ENCODE results near the gene SLC5A12.

SLC5A12 gene

GRCh38 chr11:26757995-26758394 is 36.1 kb upstream of the SLC5A12 start:
- Histone ChIP-seq H2AFZ (ENCODE audit: low read length) (no peak overlapping the region), H3K9me3 (replicated peaks in 1 of 2; ENCODE audit: control insufficient read depth in 2 of 2, insufficient read depth in 1 of 2, low read depth in 1 of 2, low read length in 2 of 2) (no peaks in the 10 kb centered on the region), H2BK120ac (ENCODE audit: low read depth, low read length) (no peak overlapping the region), H3K4me3 (ENCODE audit: low read length in 2 of 2) (no peak overlapping the region), H2BK5ac (ENCODE audit: low read length) (no peak overlapping the region), H3K27me3 (ENCODE audit: control insufficient read depth in 3 of 3, insufficient read depth in 3 of 3, low read depth in 1 of 3, low read length in 3 of 3) (no peaks in the 10 kb centered on the region), H3K27ac (replicated peaks; ENCODE audit: low read length) (no peak overlapping the region), H4K91ac (ENCODE audit: low read depth, low read length, poor library complexity) (no peak overlapping the region), H3K23ac (ENCODE audit: low read depth, low read length, poor library complexity) (no peak overlapping the region), H4K8ac (ENCODE audit: low read depth, low read length) (no peak overlapping the region), H3K9ac (ENCODE audit: low read depth, low read length, poor library complexity) (no peak overlapping the region), H3K14ac (ENCODE audit: low read length) (no peak overlapping the region), H2BK12ac (ENCODE audit: low read length) (no peak overlapping the region), H2AK5ac (ENCODE audit: low read depth, low read length) (no peak overlapping the region), H2BK15ac (ENCODE audit: low read length) (no peak overlapping the region), H3K18ac (ENCODE audit: low read length) (no peak overlapping the region), H3K4me1 (ENCODE audit: control insufficient read depth in 2 of 2, insufficient read depth in 1 of 2, low read depth in 1 of 2, low read length in 2 of 2) (peaks cover 0 to 3% of the 10 kb centered on the region in 2 donors), H3K36me3 (replicated peaks in 1 of 2; ENCODE audit: control insufficient read depth in 2 of 2, insufficient read depth in 2 of 2, low read length in 2 of 2) (no peaks in the 10 kb centered on the region), H3K79me1 (ENCODE audit: low read depth, low read length) (no peaks in the 10 kb centered on the region), H3K4me2 (ENCODE audit: insufficient read depth, low read length, poor library complexity, severe bottlenecking) (no peak overlapping the region), H3K4ac (ENCODE audit: low read length) (no peak overlapping the region)
- DNase-seq (ENCODE audit: low spot score), result no peak
- no CpG with 5 or more reads among the region's 1 CpG for WGBS, 2 donors (ENCODE audit: extremely low coverage in 2 of 2, insufficient read length in 2 of 2, insufficient replicate concordance in 1 of 2)

- H2AFZ ChIP-seq (ENCODE audit: low read length), result peak overlapping the region; percentile 82
- no peaks in the 10 kb centered on the region for H3K36me3 ChIP-seq (replicated peaks in 1 of 2; ENCODE audit: control insufficient read depth in 2 of 2, insufficient read depth in 2 of 2, low read length in 2 of 2)
- no peaks in the 10 kb centered on the region for H3K27me3 ChIP-seq (ENCODE audit: control insufficient read depth in 3 of 3, insufficient read depth in 3 of 3, low read depth in 1 of 3, low read length in 3 of 3)
- no peak overlapping the region for H2BK120ac ChIP-seq (ENCODE audit: low read depth, low read length)
- no peak overlapping the region for H3K4me2 ChIP-seq (ENCODE audit: insufficient read depth, low read length, poor library complexity, severe bottlenecking)
- WGBS, 2 donors (ENCODE audit: extremely low coverage in 2 of 2, insufficient read length in 2 of 2, insufficient replicate concordance in 1 of 2), result no CpG with 5 or more reads among the region's 4 CpGs
- no peak overlapping the region for H2BK15ac ChIP-seq (ENCODE audit: low read length)
- no peaks in the 10 kb centered on the region for H3K79me1 ChIP-seq (ENCODE audit: low read depth, low read length)
- no peak overlapping the region for H3K4me3 ChIP-seq (ENCODE audit: low read length in 2 of 2)
- no peak for DNase-seq (ENCODE audit: low spot score)
- H3K4me1 ChIP-seq (ENCODE audit: control insufficient read depth in 2 of 2, insufficient read depth in 1 of 2, low read depth in 1 of 2, low read length in 2 of 2), result peaks cover 0 to 3% of the 10 kb centered on the region in 2 donors
- H4K91ac ChIP-seq (ENCODE audit: low read depth, low read length, poor library complexity), result no peak overlapping the region
- no peak overlapping the region for H3K18ac ChIP-seq (ENCODE audit: low read length)
- H3K9me3 ChIP-seq (replicated peaks in 1 of 2; ENCODE audit: control insufficient read depth in 2 of 2, insufficient read depth in 1 of 2, low read depth in 1 of 2, low read length in 2 of 2), result no peaks in the 10 kb centered on the region
- no peak overlapping the region for H2BK5ac ChIP-seq (ENCODE audit: low read length)
- H3K9ac ChIP-seq (ENCODE audit: low read depth, low read length, poor library complexity), result no peak overlapping the region
- H4K8ac ChIP-seq (ENCODE audit: low read depth, low read length), result no peak overlapping the region
- H3K27ac ChIP-seq (replicated peaks; ENCODE audit: low read length), result no peak overlapping the region
- H2AK5ac ChIP-seq (ENCODE audit: low read depth, low read length), result no peak overlapping the region
- no peak overlapping the region for H3K4ac ChIP-seq (ENCODE audit: low read length)
- no peak overlapping the region for H3K23ac ChIP-seq (ENCODE audit: low read depth, low read length, poor library complexity)
- no peak overlapping the region for H2BK12ac ChIP-seq (ENCODE audit: low read length)
- no peak overlapping the region for H3K14ac ChIP-seq (ENCODE audit: low read length)
These were observed 33.9 kb upstream of the SLC5A12 start for GRCh38 chr11:26755762-26756161.

DNA sequence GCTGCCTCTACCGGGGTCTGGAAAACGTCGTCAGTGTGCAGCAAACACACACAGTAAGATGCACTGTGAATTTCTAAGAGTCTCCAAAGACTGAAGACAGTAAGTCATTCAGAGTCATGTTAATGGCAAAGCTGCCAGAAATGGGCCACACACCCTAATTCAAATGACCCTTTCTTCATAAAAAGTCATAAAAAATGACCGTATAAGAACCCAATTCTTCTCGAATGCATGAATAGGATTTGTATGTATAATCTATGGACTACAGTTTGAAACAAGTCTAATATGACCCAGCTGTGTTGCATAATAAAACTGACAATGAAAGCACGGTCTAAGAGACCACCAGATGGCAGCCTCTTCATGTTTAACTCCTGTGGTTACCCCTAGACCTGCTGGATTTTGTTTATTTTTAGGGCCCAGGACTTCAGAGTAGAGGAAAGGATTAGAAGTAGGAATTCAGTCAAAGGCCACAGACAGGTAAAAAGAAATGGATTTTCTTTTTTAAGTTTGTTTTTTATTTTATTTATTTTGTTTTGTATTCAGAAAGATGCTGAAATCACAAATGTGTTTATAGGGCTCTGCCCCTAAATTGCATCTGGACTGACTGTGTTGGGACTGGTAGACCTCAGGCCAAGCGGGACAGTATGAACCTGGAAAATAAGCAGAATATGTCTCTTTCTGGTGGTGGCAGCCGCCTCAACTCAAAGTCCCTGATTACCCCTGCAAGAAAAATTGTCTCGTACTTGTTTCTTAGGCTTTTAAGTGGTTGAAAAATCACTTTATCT is 32.1 kb upstream of the SLC5A12 start:
- Histone ChIP-seq H3K23ac (ENCODE audit: low read depth, low read length, poor library complexity) (no peak overlapping the region), H4K91ac (ENCODE audit: low read depth, low read length, poor library complexity) (no peak overlapping the region), H2BK5ac (ENCODE audit: low read length) (no peak overlapping the region), H4K8ac (ENCODE audit: low read depth, low read length) (no peak overlapping the region), H3K27ac (replicated peaks; ENCODE audit: low read length) (no peak overlapping the region), H3K4ac (ENCODE audit: low read length) (no peak overlapping the region), H3K4me1 (ENCODE audit: control insufficient read depth in 2 of 2, insufficient read depth in 1 of 2, low read depth in 1 of 2, low read length in 2 of 2) (peaks cover 0 to 3% of the 10 kb centered on the region in 2 donors), H3K9me3 (replicated peaks in 1 of 2; ENCODE audit: control insufficient read depth in 2 of 2, insufficient read depth in 1 of 2, low read depth in 1 of 2, low read length in 2 of 2) (no peaks in the 10 kb centered on the region), H3K79me1 (ENCODE audit: low read depth, low read length) (no peaks in the 10 kb centered on the region), H2AK5ac (ENCODE audit: low read depth, low read length) (no peak overlapping the region), H3K4me3 (ENCODE audit: low read length in 2 of 2) (no peak overlapping the region), H3K9ac (ENCODE audit: low read depth, low read length, poor library complexity) (no peak overlapping the region), H2AFZ (ENCODE audit: low read length) (no peak overlapping the region), H3K36me3 (replicated peaks in 1 of 2; ENCODE audit: control insufficient read depth in 2 of 2, insufficient read depth in 2 of 2, low read length in 2 of 2) (no peaks in the 10 kb centered on the region), H3K4me2 (ENCODE audit: insufficient read depth, low read length, poor library complexity, severe bottlenecking) (no peak overlapping the region), H2BK12ac (ENCODE audit: low read length) (no peak overlapping the region), H3K27me3 (ENCODE audit: control insufficient read depth in 3 of 3, insufficient read depth in 3 of 3, low read depth in 1 of 3, low read length in 3 of 3) (no peaks in the 10 kb centered on the region), H3K18ac (ENCODE audit: low read length) (no peak overlapping the region), H3K14ac (ENCODE audit: low read length) (no peak overlapping the region), H2BK120ac (ENCODE audit: low read depth, low read length) (no peak overlapping the region), H2BK15ac (ENCODE audit: low read length) (no peak overlapping the region)
- peak; percentile 48 for DNase-seq (ENCODE audit: low spot score)
- WGBS, 2 donors (ENCODE audit: extremely low coverage in 2 of 2, insufficient read length in 2 of 2, insufficient replicate concordance in 1 of 2), result no CpG with 5 or more reads among the region's 9 CpGs

GRCh38 chr11:26749927-26750326 is 28.1 kb upstream of the SLC5A12 start:
- H3K4me1 ChIP-seq (ENCODE audit: control insufficient read depth in 2 of 2, insufficient read depth in 1 of 2, low read depth in 1 of 2, low read length in 2 of 2), result no peaks in the 10 kb centered on the region
- no peaks in the 10 kb centered on the region for H3K9me3 ChIP-seq (replicated peaks in 1 of 2; ENCODE audit: control insufficient read depth in 2 of 2, insufficient read depth in 1 of 2, low read depth in 1 of 2, low read length in 2 of 2)
- H4K91ac ChIP-seq (ENCODE audit: low read depth, low read length, poor library complexity), result no peak overlapping the region
- H3K4me2 ChIP-seq (ENCODE audit: insufficient read depth, low read length, poor library complexity, severe bottlenecking), result no peak overlapping the region
- no peaks in the 10 kb centered on the region for H3K36me3 ChIP-seq (replicated peaks in 1 of 2; ENCODE audit: control insufficient read depth in 2 of 2, insufficient read depth in 2 of 2, low read length in 2 of 2)
- H2BK15ac ChIP-seq (ENCODE audit: low read length), result no peak overlapping the region
- H3K27me3 ChIP-seq (ENCODE audit: control insufficient read depth in 3 of 3, insufficient read depth in 3 of 3, low read depth in 1 of 3, low read length in 3 of 3), result no peaks in the 10 kb centered on the region
- no peak overlapping the region for H3K23ac ChIP-seq (ENCODE audit: low read depth, low read length, poor library complexity)
- H3K18ac ChIP-seq (ENCODE audit: low read length), result no peak overlapping the region
- no peak overlapping the region for H3K27ac ChIP-seq (replicated peaks; ENCODE audit: low read length)
- H3K4me3 ChIP-seq (ENCODE audit: low read length in 2 of 2), result no peak overlapping the region
- H2AK5ac ChIP-seq (ENCODE audit: low read depth, low read length), result no peak overlapping the region
- H3K9ac ChIP-seq (ENCODE audit: low read depth, low read length, poor library complexity), result no peak overlapping the region
- H3K4ac ChIP-seq (ENCODE audit: low read length), result no peak overlapping the region
- H2BK5ac ChIP-seq (ENCODE audit: low read length), result no peak overlapping the region
- H2AFZ ChIP-seq (ENCODE audit: low read length), result no peak overlapping the region
- H2BK12ac ChIP-seq (ENCODE audit: low read length), result no peak overlapping the region
- H3K79me1 ChIP-seq (ENCODE audit: low read depth, low read length), result no peaks in the 10 kb centered on the region
- no peak overlapping the region for H3K14ac ChIP-seq (ENCODE audit: low read length)
- DNase-seq (ENCODE audit: low spot score), result no peak
- H4K8ac ChIP-seq (ENCODE audit: low read depth, low read length), result no peak overlapping the region
- no peak overlapping the region for H2BK120ac ChIP-seq (ENCODE audit: low read depth, low read length)

All from neuronal stem cell (in vitro differentiated cells).